HG02678 (cell line): ENCODE measurements around the gene SLC6A18.

ENCODE experiments used
- ATAC-seq: cut with Tn5 transposase; IDR thresholded peaks from one replicate; pipeline ENCODE4 v1.9.1; 2021; ENCODE audit warnings: mild to moderate bottlenecking, moderate library complexity; ENCODE audit not compliant: unreplicated experiment

SLC6A18 gene

GRCh38 chr5:1186351-1187233 is 38.6 kb upstream of the SLC6A18 start:
- ATAC-seq: no peak

- no peak for ATAC-seq
These were observed 37.8 kb upstream of the SLC6A18 start for GRCh38 chr5:1187234-1187949.

GRCh38 chr5:1187950-1188334 is 37.2 kb upstream of the SLC6A18 start:
- ATAC-seq: no peak

GRCh38 chr5:1188464-1188863 is 36.7 kb upstream of the SLC6A18 start:
- no peak for ATAC-seq

- no peak for ATAC-seq
These were observed 35.9 kb upstream of the SLC6A18 start for GRCh38 chr5:1189269-1189668.

GRCh38 chr5:1190278-1190677 is 34.9 kb upstream of the SLC6A18 start:
- ATAC-seq: no peak

GRCh38 chr5:1190837-1191239 is 34.3 kb upstream of the SLC6A18 start:
- no peak for ATAC-seq

- no peak for ATAC-seq
These were observed 32.1 kb upstream of the SLC6A18 start for GRCh38 chr5:1192971-1193590.

GRCh38 chr5:1193591-1193985 is 31.6 kb upstream of the SLC6A18 start:
- no peak for ATAC-seq

- ATAC-seq: no peak
These were observed 30.8 kb upstream of the SLC6A18 start for GRCh38 chr5:1194378-1194777.

- ATAC-seq: no peak
These were observed 29.7 kb upstream of the SLC6A18 start for GRCh38 chr5:1195439-1195838.

- ATAC-seq: no peak
These were observed 29.3 kb upstream of the SLC6A18 start for GRCh38 chr5:1195916-1196315.

GRCh38 chr5:1196562-1196961 is 28.6 kb upstream of the SLC6A18 start:
- no peak for ATAC-seq

GRCh38 chr5:1197876-1198666 is 27.1 kb upstream of the SLC6A18 start:
- ATAC-seq: no peak

- no peak for ATAC-seq
These were observed 25.9 kb upstream of the SLC6A18 start for GRCh38 chr5:1199340-1199648.

- no peak for ATAC-seq
These were observed 25.3 kb upstream of the SLC6A18 start for GRCh38 chr5:1199649-1200494.

- ATAC-seq: no peak
These were observed 24.5 kb upstream of the SLC6A18 start for GRCh38 chr5:1200495-1201326.

- no peak for ATAC-seq
These were observed 23.7 kb upstream of the SLC6A18 start, which contains the start of gene SLC6A19 for GRCh38 chr5:1201327-1202025. Gene SLC6A19 (plus strand): TSS chr5:1201595. CDS start chr5:1201651, 56 bp downstream.
